ENCODE results near the gene H2BK1.

Gene H2BK1

GRCh38 chr7:151187409-151188251 lies 22.7 kb downstream of the H2BK1 start:
- no peak overlapping the region for H3K4me3 ChIP-seq (replicated peaks; ENCODE audit: low read depth, low read length)
- no peak for DNase-seq (ENCODE audit: extremely low read depth, low read depth)
- TF ChIP-seq CTCF (IDR thresholded peaks at IDR 0.05; ENCODE audit: low read depth, low read length, missing control alignments), result no peak

GRCh38 chr7:151186640-151187408 lies 23.5 kb downstream of the H2BK1 start, which contains the start of gene ASB10:
TSS of gene ASB10 (minus strand) at chr7:151187250. CDS start at chr7:151187130, 120 bp downstream.
- DNase-seq (ENCODE audit: extremely low read depth, low read depth), result no peak

GRCh38 chr7:151185762-151186639 lies 24.3 kb downstream of the H2BK1 start:
- TF ChIP-seq CTCF (IDR thresholded peaks at IDR 0.05; ENCODE audit: low read depth, low read length, missing control alignments), result no peak
- no peak for DNase-seq (ENCODE audit: extremely low read depth, low read depth)
- H3K4me3 ChIP-seq (replicated peaks; ENCODE audit: low read depth, low read length), result no peak overlapping the region

More at GRCh38 chr7:151186640-151187408, 23.5 kb downstream of the H2BK1 start, which contains the start of gene ASB10:
- H3K4me3 ChIP-seq (replicated peaks; ENCODE audit: low read depth, low read length), result no peak within 1 kb of the TSS
- TF ChIP-seq CTCF (IDR thresholded peaks at IDR 0.05; ENCODE audit: low read depth, low read length, missing control alignments), result no peak

- no peak for DNase-seq (ENCODE audit: extremely low read depth, low read depth)
- no peak overlapping the region for H3K4me3 ChIP-seq (replicated peaks; ENCODE audit: low read depth, low read length)
- TF ChIP-seq CTCF (IDR thresholded peaks at IDR 0.05; ENCODE audit: low read depth, low read length, missing control alignments), result no peak
Observed at GRCh38 chr7:151181011-151181431, 29.3 kb downstream of the H2BK1 start.

GRCh38 chr7:151179946-151180345 lies 30.3 kb downstream of the H2BK1 start:
- H3K4me3 ChIP-seq (replicated peaks; ENCODE audit: low read depth, low read length), result no peak overlapping the region
- DNase-seq (ENCODE audit: extremely low read depth, low read depth), result no peak
- TF ChIP-seq CTCF (IDR thresholded peaks at IDR 0.05; ENCODE audit: low read depth, low read length, missing control alignments), result no peak

GRCh38 chr7:151179287-151179860 lies 30.9 kb downstream of the H2BK1 start:
- no peak for DNase-seq (ENCODE audit: extremely low read depth, low read depth)
- H3K4me3 ChIP-seq (replicated peaks; ENCODE audit: low read depth, low read length), result no peak overlapping the region
- TF ChIP-seq CTCF (IDR thresholded peaks at IDR 0.05; ENCODE audit: low read depth, low read length, missing control alignments), result no peak

Measured in HFF-Myc (cell line).